Measurements from ENCODE around the gene DCAF12. TPM values are rescaled to one million over a fixed set of nuclear protein-coding genes. Genes with fewer than 3 reads are reported as not detected.
A peak's percentile ranks its signal among the peaks of the same experiment; 100 is the strongest.

DCAF12 gene
- total RNA-seq, 2 experiments from 2014 or later = 34.0 to 37.0 TPM

- H3K36me3 Mint-ChIP-seq (ENCODE audit: low read depth) = peaks cover 30% of the 10 kb centered on the region
- peaks cover 40% of the 10 kb centered on the region for H3K4me1 Mint-ChIP-seq (ENCODE audit: low read depth)
- H3K27ac Mint-ChIP-seq = peak overlapping the region; percentile 44
- H3K9me3 Mint-ChIP-seq = no peaks in the 10 kb centered on the region
- CTCF ChIA-PET = interaction anchor here (0.6 kb wide), 1 partner anchor 138 kb away, joined by 3 read pairs; no protein-coding TSS in a partner anchor
- intact Hi-C loops (cut with micrococcal nuclease) = loop anchor here (10.0 kb wide), 1 partner anchor 511 kb away; the partner anchor contains the start of gene SIGMAR1
- H3K4me3 Mint-ChIP-seq = peak overlapping the region; percentile 93
- DNase-seq = no peak
- no peaks in the 10 kb centered on the region for H3K27me3 Mint-ChIP-seq (ENCODE audit: low read depth)
Observed at GRCh38 chr9:34124099-34124498, 2.4 kb downstream of the DCAF12 start.

- Mint-ChIP-seq H3K27me3 (ENCODE audit: low read depth) (no peaks in the 10 kb centered on the region), H3K4me1 (ENCODE audit: low read depth) (peaks cover 40% of the 10 kb centered on the region), H3K27ac (peak overlapping the region; percentile 44), H3K36me3 (ENCODE audit: low read depth) (peaks cover 30% of the 10 kb centered on the region), H3K4me3 (peak overlapping the region; percentile 93), H3K9me3 (no peaks in the 10 kb centered on the region)
- DNase-seq = peak; percentile 28
- CTCF ChIA-PET = no interaction called here
- intact Hi-C loops (cut with micrococcal nuclease) = loop anchor here (10.0 kb wide), 1 partner anchor 511 kb away; the partner anchor contains the start of gene SIGMAR1
Observed at GRCh38 chr9:34123682-34124081, 2.8 kb downstream of the DCAF12 start.

- no peak for DNase-seq
- intact Hi-C loops (cut with micrococcal nuclease) = loop anchor here (10.0 kb wide), 1 partner anchor 513 kb away; the partner anchor contains the start of gene SIGMAR1
- H3K9me3 Mint-ChIP-seq = no peaks in the 10 kb centered on the region
- H3K4me3 Mint-ChIP-seq = no peak overlapping the region
- no peaks in the 10 kb centered on the region for H3K27me3 Mint-ChIP-seq (ENCODE audit: low read depth)
- peaks cover 30% of the 10 kb centered on the region for H3K36me3 Mint-ChIP-seq (ENCODE audit: low read depth)
- H3K27ac Mint-ChIP-seq = no peak overlapping the region
- peaks cover 38% of the 10 kb centered on the region for H3K4me1 Mint-ChIP-seq (ENCODE audit: low read depth)
- CTCF ChIA-PET = interaction anchor here (1.2 kb wide), 1 partner anchor 13 kb away, joined by 3 read pairs; no protein-coding TSS in a partner anchor
Observed at GRCh38 chr9:34121996-34122395, 4.5 kb downstream of the DCAF12 start.

- H3K9me3 Mint-ChIP-seq = no peaks in the 10 kb centered on the region
- CTCF ChIA-PET = interaction anchor here (1.2 to 1.7 kb wide), 2 partner anchors 46 to 134 kb away, joined by 3 to 4 read pairs; no protein-coding TSS in a partner anchor
- DNase-seq = no peak
- intact Hi-C loops (cut with micrococcal nuclease) = loop anchor here (10.0 kb wide), 1 partner anchor 515 kb away; the partner anchor contains the start of gene SIGMAR1
- H3K27me3 Mint-ChIP-seq (ENCODE audit: low read depth) = no peaks in the 10 kb centered on the region
- H3K4me3 Mint-ChIP-seq = no peak overlapping the region
- peaks cover 31% of the 10 kb centered on the region for H3K36me3 Mint-ChIP-seq (ENCODE audit: low read depth)
- peaks cover 35% of the 10 kb centered on the region for H3K4me1 Mint-ChIP-seq (ENCODE audit: low read depth)
- no peak overlapping the region for H3K27ac Mint-ChIP-seq
Observed at GRCh38 chr9:34119713-34120112, 6.8 kb downstream of the DCAF12 start.

GRCh38 chr9:34114436-34114835 lies 12.1 kb downstream of the DCAF12 start:
- CTCF ChIA-PET = interaction anchor here (0.7 kb wide), 1 partner anchor 199 kb away, joined by 3 read pairs; no protein-coding TSS in a partner anchor
- no peak overlapping the region for H3K27ac Mint-ChIP-seq

GRCh38 chr9:34106110-34106509 lies 20.4 kb downstream of the DCAF12 start:
- Mint-ChIP-seq H3K27me3 (ENCODE audit: low read depth) (no peaks in the 10 kb centered on the region), H3K4me3 (no peak overlapping the region), H3K27ac (no peak overlapping the region), H3K36me3 (ENCODE audit: low read depth) (peaks cover 19% of the 10 kb centered on the region), H3K9me3 (no peaks in the 10 kb centered on the region), H3K4me1 (ENCODE audit: low read depth) (peaks cover 5% of the 10 kb centered on the region)
- no peak for DNase-seq
- intact Hi-C loops (cut with micrococcal nuclease) = no loop called here
- CTCF ChIA-PET = interaction anchor here (0.7 to 1.8 kb wide), 2 partner anchors 147 to 291 kb away, joined by 3 to 5 read pairs; no protein-coding TSS in a partner anchor

More at GRCh38 chr9:34114436-34114835, 12.1 kb downstream of the DCAF12 start:
- intact Hi-C loops (cut with micrococcal nuclease) = no loop called here
- Mint-ChIP-seq H3K9me3 (no peaks in the 10 kb centered on the region), H3K36me3 (ENCODE audit: low read depth) (peaks cover 15% of the 10 kb centered on the region), H3K27me3 (ENCODE audit: low read depth) (no peaks in the 10 kb centered on the region), H3K4me1 (ENCODE audit: low read depth) (peaks cover 7% of the 10 kb centered on the region), H3K4me3 (no peak overlapping the region)
- no peak for DNase-seq

- Mint-ChIP-seq H3K4me3 (no peak overlapping the region), H3K4me1 (ENCODE audit: low read depth) (no peaks in the 10 kb centered on the region), H3K27ac (no peak overlapping the region), H3K27me3 (ENCODE audit: low read depth) (no peaks in the 10 kb centered on the region), H3K36me3 (ENCODE audit: low read depth) (peaks cover 19% of the 10 kb centered on the region), H3K9me3 (no peaks in the 10 kb centered on the region)
- no peak for DNase-seq
- intact Hi-C loops (cut with micrococcal nuclease) = no loop called here
- CTCF ChIA-PET = interaction anchor here (0.7 kb wide), 1 partner anchor 206 kb away, joined by 3 read pairs; no protein-coding TSS in a partner anchor
Observed at GRCh38 chr9:34102796-34103195, 23.7 kb downstream of the DCAF12 start.

- H3K36me3 Mint-ChIP-seq (ENCODE audit: low read depth) = peaks cover 8% of the 10 kb centered on the region
- H3K27ac Mint-ChIP-seq = no peak overlapping the region
- no peak overlapping the region for H3K4me3 Mint-ChIP-seq
- H3K27me3 Mint-ChIP-seq (ENCODE audit: low read depth) = no peaks in the 10 kb centered on the region
- intact Hi-C loops (cut with micrococcal nuclease) = no loop called here
- no peak for DNase-seq
- CTCF ChIA-PET = interaction anchor here (0.6 kb wide), 1 partner anchor 484 kb away, joined by 3 read pairs; no protein-coding TSS in a partner anchor
- no peaks in the 10 kb centered on the region for H3K9me3 Mint-ChIP-seq
- H3K4me1 Mint-ChIP-seq (ENCODE audit: low read depth) = no peaks in the 10 kb centered on the region
Observed at GRCh38 chr9:34098307-34098706, 28.2 kb downstream of the DCAF12 start.

- H3K27ac Mint-ChIP-seq = no peak overlapping the region
Observed at GRCh38 chr9:34097865-34098264, 28.6 kb downstream of the DCAF12 start.

GRCh38 chr9:34096751-34097150 lies 29.7 kb downstream of the DCAF12 start:
- H3K4me1 Mint-ChIP-seq (ENCODE audit: low read depth) = peaks cover 2% of the 10 kb centered on the region
- CTCF ChIA-PET = no interaction called here
- H3K36me3 Mint-ChIP-seq (ENCODE audit: low read depth) = peaks cover 14% of the 10 kb centered on the region
- H3K4me3 Mint-ChIP-seq = no peak overlapping the region
- H3K27ac Mint-ChIP-seq = no peak overlapping the region
- no peak for DNase-seq
- H3K9me3 Mint-ChIP-seq = no peaks in the 10 kb centered on the region
- intact Hi-C loops (cut with micrococcal nuclease) = no loop called here
- H3K27me3 Mint-ChIP-seq (ENCODE audit: low read depth) = no peaks in the 10 kb centered on the region

More at GRCh38 chr9:34097865-34098264, 28.6 kb downstream of the DCAF12 start:
- Mint-ChIP-seq H3K9me3 (no peaks in the 10 kb centered on the region), H3K36me3 (ENCODE audit: low read depth) (peaks cover 12% of the 10 kb centered on the region), H3K27me3 (ENCODE audit: low read depth) (no peaks in the 10 kb centered on the region), H3K4me1 (ENCODE audit: low read depth) (no peaks in the 10 kb centered on the region), H3K4me3 (no peak overlapping the region)
- CTCF ChIA-PET = interaction anchor here (0.6 kb wide), 1 partner anchor 154 kb away, joined by 4 read pairs; no protein-coding TSS in a partner anchor
- DNase-seq = no peak
- intact Hi-C loops (cut with micrococcal nuclease) = no loop called here

- H3K36me3 Mint-ChIP-seq (ENCODE audit: low read depth) = peaks cover 16% of the 10 kb centered on the region
Observed at GRCh38 chr9:34093578-34093977, 32.9 kb downstream of the DCAF12 start.

GRCh38 chr9:34089311-34089710 lies 37.2 kb downstream of the DCAF12 start:
- peak overlapping the region; percentile 18 for H3K27ac Mint-ChIP-seq
- peaks cover 10% of the 10 kb centered on the region for H3K4me1 Mint-ChIP-seq (ENCODE audit: low read depth)
- no peaks in the 10 kb centered on the region for H3K27me3 Mint-ChIP-seq (ENCODE audit: low read depth)
- intact Hi-C loops (cut with micrococcal nuclease) = no loop called here
- H3K36me3 Mint-ChIP-seq (ENCODE audit: low read depth) = peaks cover 23% of the 10 kb centered on the region
- no peak for DNase-seq
- CTCF ChIA-PET = interaction anchor here (1.5 kb wide), 1 partner anchor 15 kb away, joined by 8 read pairs; no protein-coding TSS in a partner anchor
- H3K4me3 Mint-ChIP-seq = no peak overlapping the region
- no peaks in the 10 kb centered on the region for H3K9me3 Mint-ChIP-seq

More at GRCh38 chr9:34093578-34093977, 32.9 kb downstream of the DCAF12 start:
- Mint-ChIP-seq H3K9me3 (no peaks in the 10 kb centered on the region), H3K27me3 (ENCODE audit: low read depth) (no peaks in the 10 kb centered on the region), H3K4me1 (ENCODE audit: low read depth) (peaks cover 2% of the 10 kb centered on the region), H3K4me3 (no peak overlapping the region), H3K27ac (no peak overlapping the region)
- intact Hi-C loops (cut with micrococcal nuclease) = no loop called here
- no peak for DNase-seq
- CTCF ChIA-PET = interaction anchor here (0.6 to 2.4 kb wide), 2 partner anchors 20 to 73 kb away, joined by 6 to 7 read pairs; no protein-coding TSS in a partner anchor

GRCh38 chr9:34087370-34087769 lies 39.1 kb downstream of the DCAF12 start:
- Mint-ChIP-seq H3K27ac (no peak overlapping the region), H3K36me3 (ENCODE audit: low read depth) (peaks cover 20% of the 10 kb centered on the region), H3K9me3 (no peaks in the 10 kb centered on the region), H3K4me1 (ENCODE audit: low read depth) (peaks cover 10% of the 10 kb centered on the region), H3K27me3 (ENCODE audit: low read depth) (no peaks in the 10 kb centered on the region), H3K4me3 (no peak overlapping the region)
- CTCF ChIA-PET = interaction anchor here (1.0 to 1.1 kb wide), 2 partner anchors 162 to 292 kb away, joined by 3 to 4 read pairs; no protein-coding TSS in a partner anchor
- intact Hi-C loops (cut with micrococcal nuclease) = no loop called here
- DNase-seq = no peak

Measured in activated naive CD4-positive, alpha-beta T cell treated with anti-CD3 and anti-CD28 coated beads for 36 hours (primary cell).